GM12878 (cell line): ENCODE results near the gene ZNF735. TPM values are rescaled to one million over a fixed set of nuclear protein-coding genes. Genes with fewer than 3 reads are reported as not detected.

Experiments used
- ASH2L ChIP-seq: fragments of 300-600, 200-600 bp; sonication (generic); IDR thresholded peaks from 2 replicates; pipeline ENCODE4 v1.6.1; 2017; ENCODE audit warnings: low read depth, mild to moderate bottlenecking, borderline replicate concordance
- GABPA ChIP-seq: IDR thresholded peaks from 2 replicates; pipeline ENCODE4 v1.6.1; 2014; ENCODE audit warnings: antibody characterized with exemption, low read depth, mild to moderate bottlenecking, inconsistent platforms
- NFYB ChIP-seq: IDR thresholded peaks from 2 replicates; pipeline ENCODE4 v1.6.1; 2011; ENCODE audit warnings: low read depth, mild to moderate bottlenecking, low read length, improper control_type of control experiment, moderate library complexity; ENCODE audit not compliant: insufficient read depth
- RFX5 ChIP-seq: IDR thresholded peaks from 2 replicates; pipeline ENCODE4 v1.6.1; 2011; ENCODE audit warnings: low read depth, low read length, improper control_type of control experiment
- ZNF687 ChIP-seq: fragments of 450-650 bp; IDR thresholded peaks from 2 replicates; pipeline ENCODE4 v1.6.1; 2017; ENCODE audit warnings: mild to moderate bottlenecking, moderate library complexity
- polyA plus RNA-seq, 11 experiments: library from polyadenylated mRNA; depleted of rRNA in 4 of 11; unstranded in 6 of 11; stranded (reverse) in 5 of 11; fragments of >200 nt; fragmentation: Nextera tagmentation in 4 of 11; fragmentation: Illumina TruSeq in 1 of 11; extraction: Ambion mirVana in 4 of 11; extraction: Trizol in 1 of 11; gene quantifications; 1 replicate in 1 of 11; 2 replicates in 10 of 11; pipeline versions ENCODE4 v1.2.1 to v1.2.3, GENCODE V29; 2011 to 2016; ENCODE audit warnings: inconsistent platforms in 2 of 11, missing spikeins in 2 of 11, low read depth in 1 of 11
- total RNA-seq, 4 experiments: library from RNA; depleted of rRNA in 3 of 4; stranded (reverse); fragments of >200 nt in 3 of 4; fragmentation: Illumina TruSeq in 1 of 4; extraction: Trizol in 1 of 4; gene quantifications; 2 replicates each; pipeline versions ENCODE4 v1.2.1 to v1.2.3, GENCODE V29; 2013 to 2021
- TF ChIP-seq, protein P1 (sequence below): fragments of 450-650 bp; IDR thresholded peaks from 2 replicates; pipeline ENCODE4 v1.6.1; 2017; ENCODE audit warnings: mild to moderate bottlenecking, low read depth, inconsistent platforms; ENCODE audit not compliant: poor library complexity, severe bottlenecking
- TF ChIP-seq, protein P2 (sequence below): fragments of 450-650 bp; IDR thresholded peaks from 2 replicates; pipeline ENCODE4 v1.6.1; 2018; ENCODE audit warnings: mild to moderate bottlenecking, low read depth, moderate library complexity; ENCODE audit not compliant: partially characterized antibody

Gene ZNF735
- total and polyA plus RNA-seq, 10 of the 15 experiments (the other 5 are each of a cell fraction or from before 2014, with no cell fraction given) = not detected

DNA sequence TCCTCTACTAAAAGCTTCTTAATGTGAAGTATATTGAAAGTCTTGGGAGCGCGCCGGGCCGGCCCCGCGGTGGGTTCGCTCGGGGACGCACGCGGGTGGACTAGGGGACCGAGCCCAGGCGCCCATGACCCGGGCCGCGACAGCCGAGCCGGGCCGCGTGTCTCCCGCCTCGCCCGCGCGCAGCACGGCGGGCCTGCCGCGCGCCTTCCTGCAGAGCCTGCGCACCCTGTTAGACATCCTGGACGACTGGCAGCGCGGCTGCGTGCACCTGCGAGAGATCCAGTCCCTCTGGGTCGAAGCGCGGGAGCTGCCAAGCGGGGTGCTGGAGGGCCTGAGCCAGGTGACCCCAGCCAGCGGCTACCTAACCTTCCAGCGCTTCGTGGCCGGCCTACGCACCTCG is 25.4 kb upstream of the ZNF735 start (continued):
- no peak for TF ChIP-seq ZNF687
- TF ChIP-seq, protein P1, sequence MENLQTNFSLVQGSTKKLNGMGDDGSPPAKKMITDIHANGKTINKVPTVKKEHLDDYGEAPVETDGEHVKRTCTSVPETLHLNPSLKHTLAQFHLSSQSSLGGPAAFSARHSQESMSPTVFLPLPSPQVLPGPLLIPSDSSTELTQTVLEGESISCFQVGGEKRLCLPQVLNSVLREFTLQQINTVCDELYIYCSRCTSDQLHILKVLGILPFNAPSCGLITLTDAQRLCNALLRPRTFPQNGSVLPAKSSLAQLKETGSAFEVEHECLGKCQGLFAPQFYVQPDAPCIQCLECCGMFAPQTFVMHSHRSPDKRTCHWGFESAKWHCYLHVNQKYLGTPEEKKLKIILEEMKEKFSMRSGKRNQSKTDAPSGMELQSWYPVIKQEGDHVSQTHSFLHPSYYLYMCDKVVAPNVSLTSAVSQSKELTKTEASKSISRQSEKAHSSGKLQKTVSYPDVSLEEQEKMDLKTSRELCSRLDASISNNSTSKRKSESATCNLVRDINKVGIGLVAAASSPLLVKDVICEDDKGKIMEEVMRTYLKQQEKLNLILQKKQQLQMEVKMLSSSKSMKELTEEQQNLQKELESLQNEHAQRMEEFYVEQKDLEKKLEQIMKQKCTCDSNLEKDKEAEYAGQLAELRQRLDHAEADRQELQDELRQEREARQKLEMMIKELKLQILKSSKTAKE = no peak
- TF ChIP-seq RFX5 = no peak
- no peak for TF ChIP-seq NFYB
- no peak for TF ChIP-seq ASH2L
- TF ChIP-seq, protein P2, sequence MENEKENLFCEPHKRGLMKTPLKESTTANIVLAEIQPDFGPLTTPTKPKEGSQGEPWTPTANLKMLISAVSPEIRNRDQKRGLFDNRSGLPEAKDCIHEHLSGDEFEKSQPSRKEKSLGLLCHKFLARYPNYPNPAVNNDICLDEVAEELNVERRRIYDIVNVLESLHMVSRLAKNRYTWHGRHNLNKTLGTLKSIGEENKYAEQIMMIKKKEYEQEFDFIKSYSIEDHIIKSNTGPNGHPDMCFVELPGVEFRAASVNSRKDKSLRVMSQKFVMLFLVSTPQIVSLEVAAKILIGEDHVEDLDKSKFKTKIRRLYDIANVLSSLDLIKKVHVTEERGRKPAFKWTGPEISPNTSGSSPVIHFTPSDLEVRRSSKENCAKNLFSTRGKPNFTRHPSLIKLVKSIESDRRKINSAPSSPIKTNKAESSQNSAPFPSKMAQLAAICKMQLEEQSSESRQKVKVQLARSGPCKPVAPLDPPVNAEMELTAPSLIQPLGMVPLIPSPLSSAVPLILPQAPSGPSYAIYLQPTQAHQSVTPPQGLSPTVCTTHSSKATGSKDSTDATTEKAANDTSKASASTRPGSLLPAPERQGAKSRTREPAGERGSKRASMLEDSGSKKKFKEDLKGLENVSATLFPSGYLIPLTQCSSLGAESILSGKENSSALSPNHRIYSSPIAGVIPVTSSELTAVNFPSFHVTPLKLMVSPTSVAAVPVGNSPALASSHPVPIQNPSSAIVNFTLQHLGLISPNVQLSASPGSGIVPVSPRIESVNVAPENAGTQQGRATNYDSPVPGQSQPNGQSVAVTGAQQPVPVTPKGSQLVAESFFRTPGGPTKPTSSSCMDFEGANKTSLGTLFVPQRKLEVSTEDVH = no peak
- TF ChIP-seq GABPA = no peak
